ENCODE data around the gene HEXD.

- TF ChIP-seq CTCF (IDR thresholded peaks at IDR 0.05; ENCODE audit: low read length) (no peak), EZH2 (optimal IDR thresholded peaks at IDR 0.05; ENCODE audit: low read depth, low read length) (no peak), EZH2phosphoT487 (IDR thresholded peaks at IDR 0.05; ENCODE audit: low read length) (no peak)
These were observed 17.7 kb downstream of the HEXD start for GRCh38 chr17:82435601-82436583.
